Measurements from ENCODE around the gene SPEN.
"Not testable (repeated sequence)": the region's sequence is repeated elsewhere in the genome, so short reads cannot be mapped to it uniquely, and the experiment has no call there.

Gene SPEN

GRCh38 chr1:15835741-15836510 is 11.6 kb upstream of the SPEN start:
- Histone ChIP-seq H3K27ac (ENCODE audit: low read length) (peak overlapping the region; percentile 99), H3K9me3 (ENCODE audit: control insufficient read depth in 1 of 2, low read length in 2 of 2) (no peaks in the 10 kb centered on the region), H3K27me3 (ENCODE audit: low read depth, low read length) (no peaks in the 10 kb centered on the region), H3K4me1 (ENCODE audit: control insufficient read depth in 1 of 2, insufficient read depth in 2 of 2, low read length in 2 of 2) (peaks cover 0 to 11% of the 10 kb centered on the region in 2 donors), H3K4me3 (ENCODE audit: low read depth in 1 of 2, low read length in 2 of 2) (peak overlapping the region; percentile 83 to 87), H3K36me3 (ENCODE audit: control insufficient read depth in 1 of 2, insufficient read depth in 2 of 2, low read length in 2 of 2) (peaks cover 0 to 11% of the 10 kb centered on the region in 2 donors)

- peak overlapping the region; percentile 74 to 87 for H3K4me3 ChIP-seq (ENCODE audit: low read depth in 1 of 2, low read length in 2 of 2)
- H3K27ac ChIP-seq (ENCODE audit: low read length): peak overlapping the region; percentile 99
- not testable (repeated sequence) for H3K27me3 ChIP-seq (ENCODE audit: low read depth, low read length); H3K9me3 ChIP-seq (ENCODE audit: control insufficient read depth in 1 of 2, low read length in 2 of 2)
- H3K36me3 ChIP-seq (ENCODE audit: control insufficient read depth in 1 of 2, insufficient read depth in 2 of 2, low read length in 2 of 2): peaks cover 0 to 11% of the 10 kb centered on the region in 2 donors
- peaks cover 0 to 11% of the 10 kb centered on the region in 2 donors for H3K4me1 ChIP-seq (ENCODE audit: control insufficient read depth in 1 of 2, insufficient read depth in 2 of 2, low read length in 2 of 2)
These were observed 11.1 kb upstream of the SPEN start for GRCh38 chr1:15836511-15836771.

DNA sequence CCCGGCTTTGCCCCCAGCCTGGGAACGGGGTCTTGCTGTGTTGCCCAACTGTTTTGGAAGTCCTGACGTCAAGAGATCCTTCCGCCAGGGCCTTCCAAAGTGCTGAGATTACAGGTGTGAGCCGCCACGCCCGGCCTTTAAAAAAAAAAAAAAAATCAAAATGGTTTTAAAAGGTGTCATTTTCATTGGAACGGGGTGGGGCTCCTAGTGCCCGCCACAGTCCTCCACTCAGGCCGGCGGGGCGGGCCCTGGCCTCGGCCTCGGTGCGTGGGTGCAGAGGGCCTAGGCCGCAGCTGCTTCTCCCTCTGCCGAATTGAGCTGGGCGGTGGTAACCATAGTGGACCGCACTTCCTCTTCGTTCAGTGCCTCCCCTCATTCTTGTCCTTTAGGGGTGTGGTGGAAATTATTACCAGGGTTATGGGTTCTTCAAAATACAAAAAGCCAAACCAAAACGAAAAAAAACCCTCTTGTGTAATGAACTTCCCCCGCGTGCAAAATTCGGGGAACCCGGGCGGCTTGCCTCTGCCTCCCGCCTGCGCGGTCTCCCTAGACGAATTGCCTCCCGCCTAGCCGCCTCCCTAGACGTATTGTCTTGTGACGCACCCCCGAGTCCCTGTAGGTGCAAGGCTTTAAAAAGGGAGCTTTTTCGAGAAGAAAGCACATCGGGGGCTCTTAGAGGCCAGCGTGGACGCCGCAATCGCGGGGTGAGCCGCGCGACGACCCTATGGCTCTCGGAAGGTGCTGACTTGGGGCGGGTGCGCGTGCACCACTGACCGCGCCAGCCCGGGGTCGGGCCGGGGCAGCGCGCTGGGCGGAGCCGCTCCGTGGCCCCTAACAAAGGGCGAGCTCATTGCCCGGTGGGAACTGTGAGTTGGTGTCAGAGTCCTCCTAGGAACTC is 10.5 kb upstream of the SPEN start:
- peak overlapping the region; percentile 31 for H3K27ac ChIP-seq (ENCODE audit: low read length)

GRCh38 chr1:15837931-15838330 is 9.6 kb upstream of the SPEN start:
- H3K4me1 ChIP-seq (ENCODE audit: control insufficient read depth in 1 of 2, insufficient read depth in 2 of 2, low read length in 2 of 2): peaks cover 0 to 6% of the 10 kb centered on the region in 2 donors
- no peak overlapping the region for H3K4me3 ChIP-seq (ENCODE audit: low read depth in 1 of 2, low read length in 2 of 2)
- peaks cover 0 to 11% of the 10 kb centered on the region in 2 donors for H3K36me3 ChIP-seq (ENCODE audit: control insufficient read depth in 1 of 2, insufficient read depth in 2 of 2, low read length in 2 of 2)
- no peaks in the 10 kb centered on the region for H3K27me3 ChIP-seq (ENCODE audit: low read depth, low read length)
- no peak overlapping the region for H3K27ac ChIP-seq (ENCODE audit: low read length)
- H3K9me3 ChIP-seq (ENCODE audit: control insufficient read depth in 1 of 2, low read length in 2 of 2): no peaks in the 10 kb centered on the region

More for the DNA sequence above, 10.5 kb upstream of the SPEN start:
- peak overlapping the region; percentile 37 to 87 for H3K4me3 ChIP-seq (ENCODE audit: low read depth in 1 of 2, low read length in 2 of 2)
- peaks cover 0 to 11% of the 10 kb centered on the region in 2 donors for H3K36me3 ChIP-seq (ENCODE audit: control insufficient read depth in 1 of 2, insufficient read depth in 2 of 2, low read length in 2 of 2)
- H3K9me3 ChIP-seq (ENCODE audit: control insufficient read depth in 1 of 2, low read length in 2 of 2): no peaks in the 10 kb centered on the region
- peaks cover 0 to 11% of the 10 kb centered on the region in 2 donors for H3K4me1 ChIP-seq (ENCODE audit: control insufficient read depth in 1 of 2, insufficient read depth in 2 of 2, low read length in 2 of 2)
- no peaks in the 10 kb centered on the region for H3K27me3 ChIP-seq (ENCODE audit: low read depth, low read length)

GRCh38 chr1:15838721-15839120 is 8.8 kb upstream of the SPEN start:
- Histone ChIP-seq H3K27ac (ENCODE audit: low read length) (no peak overlapping the region), H3K4me1 (ENCODE audit: control insufficient read depth in 1 of 2, insufficient read depth in 2 of 2, low read length in 2 of 2) (no peaks in the 10 kb centered on the region), H3K9me3 (ENCODE audit: control insufficient read depth in 1 of 2, low read length in 2 of 2) (no peaks in the 10 kb centered on the region), H3K36me3 (ENCODE audit: control insufficient read depth in 1 of 2, insufficient read depth in 2 of 2, low read length in 2 of 2) (peaks cover 0 to 11% of the 10 kb centered on the region in 2 donors), H3K27me3 (ENCODE audit: low read depth, low read length) (no peaks in the 10 kb centered on the region), H3K4me3 (ENCODE audit: low read depth in 1 of 2, low read length in 2 of 2) (no peak overlapping the region)

GRCh38 chr1:15843826-15844572 is 3.5 kb upstream of the SPEN start:
- Histone ChIP-seq H3K4me3 (ENCODE audit: low read depth in 1 of 2, low read length in 2 of 2) (no peak overlapping the region), H3K4me1 (ENCODE audit: control insufficient read depth in 1 of 2, insufficient read depth in 2 of 2, low read length in 2 of 2) (peaks cover 0 to 17% of the 10 kb centered on the region in 2 donors), H3K36me3 (ENCODE audit: control insufficient read depth in 1 of 2, insufficient read depth in 2 of 2, low read length in 2 of 2) (no peaks in the 10 kb centered on the region), H3K27ac (ENCODE audit: low read length) (no peak overlapping the region), H3K27me3 (ENCODE audit: low read depth, low read length) (no peaks in the 10 kb centered on the region), H3K9me3 (ENCODE audit: control insufficient read depth in 1 of 2, low read length in 2 of 2) (no peaks in the 10 kb centered on the region)

- not testable (repeated sequence) for H3K4me3 ChIP-seq (ENCODE audit: low read depth in 1 of 2, low read length in 2 of 2); H3K27ac ChIP-seq (ENCODE audit: low read length); H3K36me3 ChIP-seq (ENCODE audit: control insufficient read depth in 1 of 2, insufficient read depth in 2 of 2, low read length in 2 of 2); H3K9me3 ChIP-seq (ENCODE audit: control insufficient read depth in 1 of 2, low read length in 2 of 2); H3K27me3 ChIP-seq (ENCODE audit: low read depth, low read length)
- peaks cover 6 to 23% of the 10 kb centered on the region in 2 donors for H3K4me1 ChIP-seq (ENCODE audit: control insufficient read depth in 1 of 2, insufficient read depth in 2 of 2, low read length in 2 of 2)
These were observed 1.5 kb upstream of the SPEN start for GRCh38 chr1:15846056-15846455.

- H3K36me3 ChIP-seq (ENCODE audit: control insufficient read depth in 1 of 2, insufficient read depth in 2 of 2, low read length in 2 of 2): no peaks in the 10 kb centered on the region
- H3K4me1 ChIP-seq (ENCODE audit: control insufficient read depth in 1 of 2, insufficient read depth in 2 of 2, low read length in 2 of 2): peaks cover 6 to 35% of the 10 kb centered on the region in 2 donors
- no peaks in the 10 kb centered on the region for H3K27me3 ChIP-seq (ENCODE audit: low read depth, low read length)
- H3K27ac ChIP-seq (ENCODE audit: low read length): peak overlapping the region; percentile 98
- H3K9me3 ChIP-seq (ENCODE audit: control insufficient read depth in 1 of 2, low read length in 2 of 2): no peaks in the 10 kb centered on the region
- peak overlapping the region; percentile 77 to 98 for H3K4me3 ChIP-seq (ENCODE audit: low read depth in 1 of 2, low read length in 2 of 2)
These were observed 311 bp downstream of the SPEN start for GRCh38 chr1:15847893-15848142.

DNA sequence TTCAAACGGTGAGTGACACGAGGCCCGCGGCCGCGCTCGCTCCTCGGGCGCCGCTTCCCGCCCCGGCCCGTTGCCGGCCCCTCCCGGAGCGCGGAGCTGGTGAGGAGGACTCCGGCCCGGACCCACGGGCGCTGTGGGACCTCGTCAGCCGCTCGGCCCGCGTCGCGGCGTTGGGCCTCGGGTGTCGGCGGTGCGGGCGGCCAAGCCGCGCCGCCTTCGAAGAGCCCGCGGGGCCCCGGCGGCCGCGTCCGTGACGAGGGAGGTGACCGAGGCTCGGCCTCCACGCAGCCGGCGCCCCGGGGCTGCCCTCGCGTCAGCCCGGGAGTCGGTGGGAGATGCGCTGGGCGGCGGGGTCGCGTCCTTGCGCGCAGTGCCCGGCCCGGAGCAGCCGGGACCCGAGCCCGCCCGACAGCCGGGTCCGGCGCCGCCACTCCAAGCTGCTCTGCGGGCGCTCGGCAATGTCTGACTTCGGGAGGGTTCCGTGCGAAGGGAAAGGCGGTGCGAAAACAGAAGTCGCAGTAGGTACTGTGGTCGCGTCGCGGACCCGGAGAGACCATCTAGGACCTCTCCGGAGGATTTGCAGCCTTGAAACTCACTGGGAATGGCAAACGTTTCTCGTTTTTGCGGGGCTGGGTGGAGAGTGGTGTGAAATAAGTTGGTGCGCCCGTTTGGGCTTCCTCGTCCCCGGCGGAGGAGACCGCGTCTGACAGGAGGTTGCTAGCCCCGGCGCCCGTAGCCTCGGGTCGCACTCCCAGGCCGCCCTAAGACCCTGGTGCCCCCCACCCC is 829 bp downstream of the SPEN start:
- H3K9me3 ChIP-seq (ENCODE audit: control insufficient read depth in 1 of 2, low read length in 2 of 2): no peaks in the 10 kb centered on the region
- peak overlapping the region; percentile 98 for H3K27ac ChIP-seq (ENCODE audit: low read length)
- H3K36me3 ChIP-seq (ENCODE audit: control insufficient read depth in 1 of 2, insufficient read depth in 2 of 2, low read length in 2 of 2): no peaks in the 10 kb centered on the region
- no peaks in the 10 kb centered on the region for H3K27me3 ChIP-seq (ENCODE audit: low read depth, low read length)
- H3K4me3 ChIP-seq (ENCODE audit: low read depth in 1 of 2, low read length in 2 of 2): peak overlapping the region; percentile 77 to 98
- peaks cover 6 to 35% of the 10 kb centered on the region in 2 donors for H3K4me1 ChIP-seq (ENCODE audit: control insufficient read depth in 1 of 2, insufficient read depth in 2 of 2, low read length in 2 of 2)

- peak overlapping the region; percentile 98 for H3K27ac ChIP-seq (ENCODE audit: low read length)
- H3K4me3 ChIP-seq (ENCODE audit: low read depth in 1 of 2, low read length in 2 of 2): peak overlapping the region; percentile 77 to 98
- no peaks in the 10 kb centered on the region for H3K27me3 ChIP-seq (ENCODE audit: low read depth, low read length)
- H3K4me1 ChIP-seq (ENCODE audit: control insufficient read depth in 1 of 2, insufficient read depth in 2 of 2, low read length in 2 of 2): peaks cover 6 to 35% of the 10 kb centered on the region in 2 donors
- H3K9me3 ChIP-seq (ENCODE audit: control insufficient read depth in 1 of 2, low read length in 2 of 2): no peaks in the 10 kb centered on the region
- H3K36me3 ChIP-seq (ENCODE audit: control insufficient read depth in 1 of 2, insufficient read depth in 2 of 2, low read length in 2 of 2): no peaks in the 10 kb centered on the region
These were observed 1.6 kb downstream of the SPEN start for GRCh38 chr1:15848929-15849774.
